Muscle of back (tissue), 11 donors: Measurements from ENCODE around the gene ZXDC. TPM values are rescaled to one million over a fixed set of nuclear protein-coding genes. Genes with fewer than 3 reads are reported as not detected.

ENCODE experiments used
- DNase-seq, 3 donors: peaks; one replicate each; pipeline versions ENCODE4 v3.0.0 to v3.0.0-alpha.2; 2013
- polyA plus RNA-seq, 10 donors: library from polyadenylated mRNA; unstranded; fragments of 120-200 nt; gene quantifications; one replicate each; pipeline ENCODE4 v1.2.1, GENCODE V29; 2013; ENCODE audit not compliant: insufficient read length in 10 of 10

ZXDC gene
- polyA plus RNA-seq, 10 donors: 18.1 to 28.7 (median 23.8) TPM

DNA sequence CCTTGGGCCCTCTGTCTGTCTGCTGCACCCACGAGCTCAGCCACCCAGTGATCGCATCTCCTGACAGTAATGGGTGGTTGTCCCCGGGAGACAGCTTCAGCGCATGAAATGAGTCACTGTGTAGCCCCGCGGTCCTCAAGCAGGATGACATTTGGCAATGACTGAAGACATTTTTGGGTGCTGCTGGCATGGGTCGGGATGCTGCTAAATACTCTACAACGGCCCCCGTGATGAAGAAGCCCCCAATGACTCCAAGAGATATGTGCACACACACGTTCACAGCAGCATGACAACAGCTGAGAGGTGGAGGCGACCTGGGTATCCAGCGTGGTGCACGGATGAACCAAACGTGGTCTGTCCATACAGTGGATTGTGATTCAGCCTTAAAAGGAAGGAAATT is 17.4 kb upstream of the ZXDC start:
- DNase-seq: no peak

DNA sequence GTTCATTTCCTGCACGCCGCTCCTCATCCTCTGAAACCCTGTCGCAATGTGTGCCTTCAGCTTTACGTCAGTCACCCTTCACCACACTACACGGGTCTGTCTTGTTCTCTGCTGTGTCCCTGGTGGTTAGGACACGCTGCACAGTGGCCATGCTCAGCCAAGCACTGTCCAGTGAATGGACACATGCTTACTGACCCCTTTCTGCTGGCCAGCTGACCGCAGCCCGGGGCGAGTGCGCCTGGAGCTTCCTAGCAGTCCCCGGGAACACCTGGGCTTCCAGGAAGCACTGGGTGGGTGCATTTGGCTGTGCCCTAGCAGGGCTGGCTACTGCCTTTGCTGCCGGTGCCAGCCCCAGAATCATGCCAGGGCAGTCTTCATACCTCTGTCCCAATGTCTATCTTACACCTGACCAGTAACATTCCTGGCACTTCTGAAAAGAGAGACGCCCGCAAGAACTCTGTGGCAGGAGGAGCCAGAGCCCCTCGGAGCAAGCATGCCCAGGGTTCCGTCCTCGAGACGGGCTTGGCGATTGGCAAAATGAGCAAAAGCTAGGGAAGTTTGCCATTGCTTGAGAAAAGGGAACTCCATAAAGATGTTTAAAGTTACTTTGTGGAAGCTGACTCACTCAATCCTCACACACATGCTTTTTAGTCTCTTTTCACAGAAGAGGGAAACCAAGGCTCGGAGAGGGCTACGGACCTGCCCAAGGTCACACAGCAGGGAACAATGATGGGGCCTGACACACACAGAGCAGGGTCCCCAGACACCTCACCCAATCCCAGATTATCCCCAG is 15.7 kb upstream of the ZXDC start:
- DNase-seq: no peak

DNA sequence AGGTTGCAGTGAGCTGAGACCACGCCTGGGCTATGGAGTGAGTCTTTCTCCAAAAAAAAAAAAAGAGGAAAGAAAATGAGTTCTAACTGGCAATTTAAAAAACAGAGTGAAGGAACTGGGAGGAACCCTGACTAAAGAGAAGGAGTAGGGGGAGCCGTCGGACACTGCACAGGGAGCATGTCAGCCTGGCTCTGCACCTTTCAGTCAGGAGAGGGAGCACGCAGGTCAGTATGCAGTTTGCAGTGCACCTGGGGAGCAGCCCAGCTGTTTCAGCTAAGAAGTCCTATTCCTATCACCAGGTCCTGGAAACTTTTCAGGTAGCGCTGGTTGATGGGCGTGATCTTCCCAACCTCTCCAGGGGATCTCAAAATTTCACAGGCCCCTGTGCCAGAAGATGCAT is 14.9 kb upstream of the ZXDC start:
- DNase-seq: no peak

- no peak for DNase-seq
Measured at GRCh38 chr3:126488886-126489569, 13.3 kb upstream of the ZXDC start.

DNA sequence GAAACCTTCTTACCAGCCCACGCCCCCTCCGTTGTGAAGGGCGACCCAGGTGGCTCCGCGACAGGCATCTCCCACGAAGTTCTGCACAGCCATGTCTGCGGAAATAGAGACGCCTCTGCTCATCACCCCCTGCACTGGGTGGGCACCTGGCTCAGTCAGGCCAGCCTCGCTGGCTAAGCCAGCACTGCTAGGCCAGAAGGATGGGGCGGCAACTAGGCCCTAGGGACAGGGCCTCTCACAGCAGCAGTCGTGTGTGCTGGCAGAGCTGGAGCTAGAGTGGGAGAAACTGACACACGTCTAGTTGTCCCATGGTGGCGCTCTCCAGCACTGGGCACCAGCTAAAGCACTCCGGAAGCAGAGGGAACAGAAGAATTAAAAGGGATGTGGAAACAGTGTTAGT is 12.5 kb upstream of the ZXDC start:
- no peak for DNase-seq

DNA sequence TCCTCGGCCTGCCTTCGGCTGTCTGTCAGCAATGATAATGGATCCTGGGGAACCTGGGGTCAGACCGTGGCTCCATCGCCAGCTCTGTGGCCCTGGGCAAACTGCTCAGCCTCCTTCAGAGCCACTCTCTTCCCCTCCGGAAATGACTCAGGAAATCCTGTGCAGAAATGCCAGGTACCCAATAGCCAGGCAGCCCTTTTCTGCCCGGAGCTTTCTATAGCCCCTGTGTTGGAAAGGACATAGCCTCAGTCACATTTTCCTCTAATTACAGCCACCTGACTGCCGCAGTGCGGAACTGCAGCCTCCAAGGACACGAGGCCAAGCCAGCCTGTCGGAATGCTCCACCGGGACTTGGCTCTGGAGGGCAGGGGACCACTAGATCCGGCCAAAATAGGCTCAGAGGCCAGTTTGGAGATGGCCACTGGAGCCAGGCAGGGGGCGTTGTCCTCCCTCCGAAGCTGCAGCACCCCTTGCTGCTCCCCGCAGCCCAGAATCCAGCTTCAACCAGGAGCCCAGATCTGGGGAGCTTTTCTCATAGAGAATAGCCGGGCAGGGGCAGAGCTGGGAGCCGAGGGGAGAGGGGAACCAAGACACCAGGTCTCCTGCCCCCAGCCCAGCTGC is 11.6 kb upstream of the ZXDC start:
- peak in 1 of 3 donors; percentile 55 for DNase-seq

- DNase-seq: peak in 1 of 3 donors; percentile 52
Measured at GRCh38 chr3:126486360-126486847, 10.7 kb upstream of the ZXDC start.

DNA sequence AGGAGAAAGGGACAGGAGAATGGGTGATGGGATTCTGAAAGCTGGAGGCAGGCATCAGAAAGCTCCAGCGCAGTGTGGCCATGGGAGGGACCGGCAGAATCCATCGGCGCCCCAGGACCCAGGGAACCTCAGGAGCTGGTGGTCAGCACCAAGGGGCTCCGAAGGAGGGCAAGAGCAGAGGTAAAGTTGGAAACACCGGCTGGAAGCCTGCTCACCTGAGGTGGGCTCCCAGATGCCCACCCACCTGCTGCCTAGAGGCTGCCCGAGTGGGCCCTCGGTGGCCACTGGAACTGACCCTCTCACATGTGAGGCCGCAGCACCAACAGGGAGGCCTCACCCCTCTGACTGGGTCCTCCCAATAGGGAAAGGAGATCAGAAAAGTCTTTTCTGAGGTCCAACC is 10.3 kb upstream of the ZXDC start:
- no peak for DNase-seq

GRCh38 chr3:126485176-126485897 is 9.6 kb upstream of the ZXDC start:
- no peak for DNase-seq

DNA sequence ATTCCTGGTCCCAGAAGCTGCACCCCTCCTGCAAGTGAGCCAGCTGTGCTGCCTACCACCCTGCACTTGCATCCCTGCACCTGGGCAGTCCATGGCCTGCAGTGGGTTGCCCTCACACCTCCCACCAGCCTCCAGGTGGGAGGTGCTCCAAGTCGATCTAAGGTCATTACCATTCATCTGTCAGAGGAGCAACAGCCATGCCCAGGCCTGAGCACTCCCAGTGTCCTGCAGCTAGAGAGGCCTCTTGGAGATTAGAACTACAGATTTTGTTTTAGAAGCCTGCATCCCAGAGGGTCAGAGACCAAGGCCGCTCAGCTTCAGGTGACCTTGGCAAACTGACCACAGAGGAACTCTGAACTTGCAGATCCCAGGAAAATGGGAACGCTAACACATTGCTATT is 9.0 kb upstream of the ZXDC start:
- DNase-seq: no peak

DNA sequence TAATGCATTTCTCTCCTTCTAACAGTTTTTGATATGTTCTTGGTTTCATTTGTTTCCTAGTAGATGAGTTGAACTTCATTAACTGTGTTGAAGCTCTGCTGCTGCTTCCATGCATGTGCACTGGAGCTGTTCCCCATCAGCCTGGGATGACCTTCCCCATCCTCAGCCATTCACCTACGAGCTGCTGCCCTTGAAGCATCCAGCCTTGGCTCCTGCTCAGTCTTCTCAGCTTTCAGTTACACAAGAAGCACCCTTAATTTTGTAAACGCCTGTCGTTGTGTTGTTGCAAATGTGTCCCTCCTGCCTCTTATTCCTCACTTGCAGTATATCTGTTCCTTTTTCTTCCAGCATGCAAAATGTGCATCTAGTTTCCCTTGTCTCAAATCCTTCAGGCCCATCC is 8.5 kb upstream of the ZXDC start:
- no peak for DNase-seq

DNA sequence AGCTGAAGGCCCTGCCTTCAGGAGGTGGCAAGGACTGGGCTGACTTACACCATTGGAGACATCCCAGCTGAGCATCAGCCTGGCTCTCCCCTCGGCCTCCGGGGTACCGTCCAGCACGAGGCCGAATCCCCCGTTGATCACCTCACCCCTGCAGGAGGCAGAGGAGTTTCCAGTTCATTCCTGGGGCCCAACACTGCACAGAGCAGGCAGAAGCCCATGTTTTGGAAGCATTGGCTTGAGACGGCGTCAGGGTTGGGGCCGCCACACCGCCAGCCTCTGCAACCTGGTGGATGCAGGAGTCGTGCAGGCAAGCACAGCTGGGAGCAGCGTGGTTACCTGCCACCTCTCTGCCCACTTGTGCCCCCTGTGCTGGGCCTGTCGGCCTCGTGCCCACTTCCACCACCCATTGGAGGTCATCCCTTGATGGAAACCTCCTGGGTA is 7.7 kb upstream of the ZXDC start:
- DNase-seq: no peak

DNA sequence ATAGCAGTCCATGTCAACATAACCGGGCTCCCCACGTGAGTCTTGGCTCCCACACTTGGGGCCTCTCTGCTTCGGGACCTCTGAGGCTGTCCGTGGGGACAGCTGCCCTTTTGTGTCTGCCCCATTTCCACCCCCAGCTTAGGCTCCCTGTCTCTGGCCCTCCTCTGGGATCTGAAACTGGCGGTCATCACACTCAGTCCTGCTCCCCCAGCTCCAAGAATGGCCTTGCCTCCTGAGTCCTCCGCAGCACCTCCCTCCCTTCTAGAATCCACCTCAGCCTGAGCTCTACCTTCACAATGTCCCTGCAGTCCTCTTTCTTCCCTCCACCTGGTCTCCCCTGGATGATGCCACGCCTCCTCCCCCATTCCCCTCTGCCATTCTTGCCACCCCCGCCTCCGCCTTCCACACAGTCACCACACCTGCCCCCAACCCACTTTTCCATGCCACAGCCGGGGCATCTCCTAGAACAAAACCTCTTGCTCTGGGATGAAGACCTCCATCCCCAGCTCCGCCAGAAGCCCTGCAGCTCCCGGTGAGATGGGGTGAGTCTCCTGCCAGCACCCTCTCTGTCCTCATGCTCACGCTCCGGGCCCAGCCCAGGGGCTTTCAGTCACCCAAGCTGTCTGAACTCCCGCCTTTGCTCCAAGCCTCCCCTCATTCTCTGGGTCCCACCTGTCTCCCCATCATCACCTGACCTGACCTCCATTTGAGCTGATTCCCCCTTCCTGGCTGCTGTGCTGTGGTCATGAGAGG is 7.0 kb upstream of the ZXDC start:
- no peak for DNase-seq

DNA sequence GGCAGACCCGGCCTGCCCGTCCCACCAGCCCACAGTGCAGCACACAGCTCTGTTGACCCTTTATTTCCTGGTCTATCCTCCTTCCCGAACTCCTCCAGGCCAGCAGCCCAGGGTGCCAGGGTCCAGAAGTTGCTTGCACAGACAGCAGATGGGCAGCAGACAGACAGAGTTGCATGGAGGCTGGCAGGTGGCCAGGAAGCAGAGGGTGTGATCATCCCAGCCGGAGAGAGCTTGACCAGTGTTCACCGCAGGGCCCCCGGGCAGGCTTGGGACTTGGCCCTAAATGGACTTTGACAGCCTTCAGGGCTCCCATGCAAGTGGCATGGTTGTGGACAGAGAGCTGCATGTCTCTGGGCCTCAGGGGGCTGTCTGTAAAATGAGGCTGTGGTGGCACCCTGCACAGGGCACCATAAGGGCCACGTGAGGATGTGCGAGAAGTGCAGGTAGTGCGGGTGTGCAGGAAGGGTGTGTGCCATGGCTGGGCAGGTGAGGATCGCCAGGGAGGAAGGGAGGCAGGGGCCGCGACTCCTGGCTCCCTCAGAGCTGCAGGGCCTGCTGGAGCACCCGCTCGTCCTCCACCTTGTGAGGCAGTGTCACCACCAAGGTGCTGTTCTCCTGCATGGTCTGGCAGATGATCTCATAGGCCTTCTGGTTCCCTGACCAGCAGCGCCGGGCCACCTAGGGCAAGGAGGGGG is 6.3 kb upstream of the ZXDC start:
- DNase-seq: peak in 1 of 3 donors; percentile 49

GRCh38 chr3:126480861-126481260 is 5.2 kb upstream of the ZXDC start:
- DNase-seq: peak in 1 of 3 donors; percentile 59

- DNase-seq: peak in 1 of 3 donors; percentile 44
Measured at GRCh38 chr3:126480206-126480605, 4.5 kb upstream of the ZXDC start.

DNA sequence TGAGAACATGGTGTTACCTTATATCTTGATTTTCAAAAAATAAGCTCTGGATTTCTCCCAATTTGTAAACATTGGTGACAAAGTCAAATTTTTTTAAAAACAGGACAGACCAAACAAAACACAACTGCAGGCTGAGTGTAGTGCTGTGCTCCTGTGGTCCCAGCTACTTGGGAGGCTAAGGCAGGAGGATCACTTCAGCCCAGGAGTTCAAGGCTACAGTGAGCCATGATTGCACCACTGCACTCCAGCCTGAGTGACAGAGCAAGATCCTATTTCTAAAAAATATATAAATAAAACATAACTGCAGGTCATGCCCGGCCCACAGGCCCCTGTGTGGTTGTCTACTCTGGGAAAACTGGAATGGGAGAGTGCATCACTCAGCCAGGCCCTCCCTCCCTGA is 4.0 kb upstream of the ZXDC start:
- DNase-seq: no peak

- DNase-seq: no peak
Measured at GRCh38 chr3:126478581-126479310, 3.1 kb upstream of the ZXDC start.

DNA sequence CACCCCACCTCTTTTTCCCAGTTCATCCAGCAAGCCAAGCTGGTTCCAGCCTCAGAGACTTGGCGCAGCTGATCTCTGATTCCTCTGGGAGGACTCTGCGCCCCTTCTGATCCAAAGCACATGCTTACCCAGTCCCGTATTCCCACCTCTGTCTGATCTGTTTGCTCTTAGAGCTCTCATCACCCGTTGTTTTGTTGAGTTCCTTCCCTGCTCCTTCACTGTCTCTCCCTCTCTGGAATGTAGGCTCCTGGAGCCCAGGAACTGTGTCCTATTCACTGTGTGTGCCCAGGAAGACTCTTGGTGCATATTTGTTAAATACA is 1.3 kb upstream of the ZXDC start:
- no peak for DNase-seq
